ENCODE measurements around the gene STARD13. TPM values are rescaled to one million over a fixed set of nuclear protein-coding genes. Genes with fewer than 3 reads are reported as not detected.
A peak's percentile ranks its signal among the peaks of the same experiment; 100 is the strongest.

Gene STARD13
- total and polyA plus RNA-seq, 5 experiments from 2014 or later = not detected

DNA sequence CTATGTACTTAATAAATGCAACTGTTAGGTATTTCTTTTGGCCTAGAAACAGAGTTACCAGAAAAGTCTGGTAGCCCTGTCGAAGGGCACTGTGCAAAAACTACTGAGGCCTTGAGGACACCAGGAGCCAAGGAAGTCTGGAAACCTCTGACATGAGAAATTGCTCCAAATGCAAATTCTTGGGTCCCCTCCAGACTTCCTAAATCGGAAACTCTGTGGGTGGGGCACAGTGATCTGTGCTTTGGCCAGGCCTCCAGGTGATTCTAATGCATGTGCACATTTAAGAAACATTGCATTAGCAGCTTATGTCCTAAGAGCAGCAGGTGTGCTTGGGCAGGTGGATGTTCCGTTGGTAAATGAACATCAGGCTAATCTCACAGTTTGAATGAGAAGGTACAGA is 50.0 kb downstream of the STARD13 start:
- Mint-ChIP-seq H3K36me3 (peaks cover 0 to 2% (median 0%) of the 10 kb centered on the region in 3 donors), H3K27me3 (peaks cover 0 to 16% (median 9%) of the 10 kb centered on the region in 5 donors), H3K4me1 (no peaks in the 10 kb centered on the region), H3K9me3 (peaks cover 0 to 16% (median 4%) of the 10 kb centered on the region in 9 donors), H3K27ac (no peak overlapping the region), H3K4me3 (no peak overlapping the region)
- DNase-seq (no peak), ATAC-seq (no peak)
- POLR2A ChIA-PET = no interaction called here

DNA sequence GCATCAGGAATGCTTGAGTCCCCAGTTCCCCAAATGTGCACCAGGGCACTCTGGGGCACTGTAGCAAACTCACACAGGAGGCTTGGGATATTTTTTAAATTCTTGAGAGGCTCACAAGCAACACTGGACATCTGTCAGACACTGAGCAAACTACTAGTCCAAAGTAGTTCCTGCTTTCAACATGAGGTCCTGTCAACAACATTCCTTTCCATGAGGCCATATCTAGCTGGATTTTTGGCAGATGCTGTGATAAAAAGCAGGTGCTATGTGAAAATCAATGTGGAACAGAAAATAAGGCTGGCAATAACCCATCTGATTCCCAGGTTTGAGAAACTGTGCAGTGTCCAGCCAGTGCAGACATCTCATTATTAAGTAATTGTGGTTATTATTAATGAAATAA is 50.5 kb downstream of the STARD13 start:
- peaks cover 0 to 14% (median 4%) of the 10 kb centered on the region in 9 donors for H3K9me3 Mint-ChIP-seq
- H3K4me3 Mint-ChIP-seq = no peak overlapping the region
- H3K27ac Mint-ChIP-seq = no peak overlapping the region
- DNase-seq = no peak
- peaks cover 0 to 16% (median 9%) of the 10 kb centered on the region in 5 donors for H3K27me3 Mint-ChIP-seq
- POLR2A ChIA-PET = no interaction called here
- ATAC-seq = no peak
- H3K36me3 Mint-ChIP-seq = peaks cover 0 to 2% (median 0%) of the 10 kb centered on the region in 3 donors
- no peaks in the 10 kb centered on the region for H3K4me1 Mint-ChIP-seq

DNA sequence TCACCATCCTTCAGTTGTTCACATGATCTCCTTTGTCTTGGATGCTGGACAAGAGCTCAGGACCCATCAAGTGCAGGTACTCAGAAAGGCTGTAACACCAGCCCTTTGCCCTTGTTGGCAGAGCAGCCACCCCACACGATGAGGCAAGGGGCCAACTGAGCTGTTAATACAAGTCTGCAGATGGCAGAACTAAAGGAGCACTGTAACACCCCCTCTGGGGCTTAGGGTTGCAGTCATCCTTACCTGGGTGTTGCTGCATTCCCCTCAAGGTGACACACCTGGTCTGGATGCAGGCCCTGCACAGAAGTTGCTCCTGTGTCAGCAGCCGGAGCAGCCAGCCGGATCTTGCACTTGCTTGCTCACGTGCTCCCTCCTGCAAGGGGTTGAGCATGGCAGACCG is 52.0 kb downstream of the STARD13 start:
- H3K9me3 Mint-ChIP-seq = peaks cover 0 to 13% (median 4%) of the 10 kb centered on the region in 9 donors
- no peak for ATAC-seq
- peaks cover 0 to 5% (median 2%) of the 10 kb centered on the region in 4 donors for H3K4me1 Mint-ChIP-seq
- H3K27ac Mint-ChIP-seq = no peak overlapping the region
- H3K4me3 Mint-ChIP-seq = no peak overlapping the region
- no peak for DNase-seq
- H3K27me3 Mint-ChIP-seq = peaks cover 0 to 16% (median 0%) of the 10 kb centered on the region in 5 donors
- POLR2A ChIA-PET = no interaction called here
- H3K36me3 Mint-ChIP-seq = peaks cover 0 to 2% (median 0%) of the 10 kb centered on the region in 3 donors

DNA sequence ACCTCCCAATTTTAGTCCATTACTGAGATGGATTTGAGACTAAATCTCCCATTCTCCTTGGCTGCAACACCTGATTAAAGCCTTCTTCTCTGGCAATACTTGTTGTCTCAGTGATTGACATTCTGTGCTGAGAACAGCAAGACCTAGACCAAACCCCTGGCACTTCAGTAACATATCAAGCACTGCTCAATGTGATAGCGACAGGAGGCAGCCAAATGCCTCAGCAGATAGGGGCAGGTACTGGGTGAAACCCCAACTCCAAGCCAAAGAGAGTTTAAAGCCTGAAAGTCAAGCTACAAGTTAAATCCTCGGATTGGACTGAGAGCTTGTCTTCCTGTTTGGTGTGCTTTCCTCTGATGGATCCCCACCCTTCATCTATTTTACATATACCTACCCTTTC is 52.7 kb downstream of the STARD13 start:
- Mint-ChIP-seq H3K4me1 (peaks cover 0 to 6% (median 2%) of the 10 kb centered on the region in 4 donors), H3K27ac (no peak overlapping the region), H3K27me3 (peaks cover 0 to 17% (median 0%) of the 10 kb centered on the region in 5 donors), H3K9me3 (peaks cover 0 to 13% (median 4%) of the 10 kb centered on the region in 9 donors), H3K36me3 (peaks cover 0 to 2% (median 0%) of the 10 kb centered on the region in 3 donors), H3K4me3 (no peak overlapping the region)
- POLR2A ChIA-PET = no interaction called here
- ATAC-seq (no peak), DNase-seq (no peak)

DNA sequence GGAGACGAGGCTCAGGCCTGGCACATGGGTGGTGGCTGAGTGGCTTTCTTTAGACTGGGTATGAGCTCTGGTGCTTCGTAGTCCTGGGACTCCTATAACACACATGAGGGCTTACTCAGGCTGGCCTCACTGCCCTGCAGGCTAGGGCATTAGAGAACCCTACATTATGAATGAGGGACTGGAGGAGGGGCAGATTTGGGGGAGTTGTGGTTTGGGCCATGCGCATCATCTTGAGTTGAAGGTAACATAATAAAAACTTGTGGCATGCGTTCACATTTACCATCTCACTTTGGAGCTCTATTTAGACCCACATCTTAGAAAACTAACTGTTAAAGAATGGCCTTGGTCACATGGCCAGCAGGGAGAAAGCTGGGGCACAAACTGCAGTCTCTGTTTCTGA is 54.2 kb downstream of the STARD13 start:
- Mint-ChIP-seq H3K36me3 (peaks cover 0 to 2% (median 0%) of the 10 kb centered on the region in 3 donors), H3K27me3 (peaks cover 0 to 12% (median 0%) of the 10 kb centered on the region in 5 donors), H3K9me3 (peaks cover 0 to 13% (median 4%) of the 10 kb centered on the region in 9 donors), H3K27ac (no peak overlapping the region), H3K4me1 (peaks cover 0 to 6% (median 2%) of the 10 kb centered on the region in 4 donors), H3K4me3 (no peak overlapping the region)
- ATAC-seq (no peak), DNase-seq (no peak)
- POLR2A ChIA-PET = no interaction called here

DNA sequence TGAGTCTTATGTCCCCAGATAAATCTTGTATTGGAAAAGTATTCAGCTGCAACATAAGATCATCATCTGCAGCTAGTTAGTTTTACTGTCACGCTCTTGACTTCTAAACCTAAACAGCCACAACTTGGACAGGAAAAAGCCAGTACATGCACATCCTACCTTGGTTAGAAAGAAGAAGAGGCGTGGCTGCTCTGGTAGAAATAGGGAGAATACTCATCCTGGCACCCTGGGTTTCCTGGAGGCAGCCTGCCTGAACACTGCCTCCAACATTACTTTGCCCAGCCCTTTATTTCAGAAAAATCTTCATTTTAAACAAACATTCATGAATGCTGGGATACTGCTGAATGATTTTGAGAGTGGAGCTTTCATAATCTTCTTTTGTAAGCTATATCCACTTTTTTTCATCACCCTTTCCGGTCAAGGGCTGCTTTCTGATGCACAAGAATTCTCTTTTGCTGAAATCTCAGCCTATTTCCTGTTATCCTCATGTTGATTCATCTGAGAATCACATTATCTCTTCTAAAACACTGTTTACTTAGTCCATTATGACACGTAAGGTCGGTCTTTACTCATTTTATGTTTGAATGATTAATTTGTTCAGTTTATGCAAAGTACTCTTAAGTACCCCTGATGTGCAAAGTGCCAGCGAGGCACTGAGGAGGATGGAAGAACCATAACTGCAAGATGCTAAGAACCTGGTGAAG is 55.2 kb downstream of the STARD13 start:
- H3K9me3 Mint-ChIP-seq = peaks cover 0 to 13% (median 4%) of the 10 kb centered on the region in 9 donors
- H3K4me1 Mint-ChIP-seq = peaks cover 0 to 6% (median 2%) of the 10 kb centered on the region in 4 donors
- no peak overlapping the region for H3K4me3 Mint-ChIP-seq
- H3K27me3 Mint-ChIP-seq = peaks cover 0 to 12% (median 0%) of the 10 kb centered on the region in 5 donors
- POLR2A ChIA-PET = no interaction called here
- DNase-seq (no peak), ATAC-seq (no peak)
- H3K27ac Mint-ChIP-seq = peak overlapping the region in 1 of 10 donors; percentile 24
- peaks cover 0 to 2% (median 0%) of the 10 kb centered on the region in 3 donors for H3K36me3 Mint-ChIP-seq

DNA sequence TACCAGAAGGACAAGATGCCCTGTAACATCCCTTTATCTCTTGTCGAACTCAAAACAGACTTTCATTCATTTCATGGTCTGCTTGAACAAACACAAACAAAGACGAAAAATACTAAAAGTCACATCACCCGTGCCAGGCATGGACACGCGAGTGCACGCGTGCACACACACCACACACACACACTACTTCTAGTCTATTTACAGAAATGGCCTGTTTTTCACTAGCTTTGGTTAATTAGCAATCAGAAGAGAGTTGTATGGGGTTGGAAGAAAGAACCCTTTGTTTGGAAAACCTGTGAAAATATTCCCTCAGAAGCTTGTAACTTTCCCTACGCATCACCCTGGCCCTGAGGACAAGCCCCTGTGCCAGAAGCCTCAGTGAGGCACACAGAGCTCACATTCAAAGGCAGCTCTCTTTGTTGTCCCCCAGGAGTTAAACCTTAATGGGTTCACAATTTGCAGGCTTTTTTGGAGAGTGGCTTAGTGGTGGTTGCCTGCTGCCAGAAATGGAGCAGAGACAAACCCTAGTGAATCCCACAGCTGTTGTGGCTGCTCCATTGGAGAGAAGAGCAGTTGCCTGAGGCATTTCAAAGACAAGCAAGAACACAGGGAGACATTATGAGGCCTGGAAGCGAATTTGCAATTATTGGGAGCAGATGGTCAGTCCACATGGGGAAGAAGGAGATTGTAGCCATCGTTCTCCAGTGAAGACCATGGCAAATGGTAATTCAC is 55.9 kb downstream of the STARD13 start:
- Mint-ChIP-seq H3K27ac (peak overlapping the region in 1 of 10 donors; percentile 24), H3K9me3 (peaks cover 0 to 13% (median 4%) of the 10 kb centered on the region in 9 donors), H3K4me3 (no peak overlapping the region), H3K27me3 (peaks cover 0 to 14% (median 0%) of the 10 kb centered on the region in 5 donors), H3K4me1 (peaks cover 0 to 6% (median 2%) of the 10 kb centered on the region in 4 donors), H3K36me3 (peaks cover 0 to 2% (median 0%) of the 10 kb centered on the region in 3 donors)
- POLR2A ChIA-PET = no interaction called here
- ATAC-seq (no peak), DNase-seq (no peak)

DNA sequence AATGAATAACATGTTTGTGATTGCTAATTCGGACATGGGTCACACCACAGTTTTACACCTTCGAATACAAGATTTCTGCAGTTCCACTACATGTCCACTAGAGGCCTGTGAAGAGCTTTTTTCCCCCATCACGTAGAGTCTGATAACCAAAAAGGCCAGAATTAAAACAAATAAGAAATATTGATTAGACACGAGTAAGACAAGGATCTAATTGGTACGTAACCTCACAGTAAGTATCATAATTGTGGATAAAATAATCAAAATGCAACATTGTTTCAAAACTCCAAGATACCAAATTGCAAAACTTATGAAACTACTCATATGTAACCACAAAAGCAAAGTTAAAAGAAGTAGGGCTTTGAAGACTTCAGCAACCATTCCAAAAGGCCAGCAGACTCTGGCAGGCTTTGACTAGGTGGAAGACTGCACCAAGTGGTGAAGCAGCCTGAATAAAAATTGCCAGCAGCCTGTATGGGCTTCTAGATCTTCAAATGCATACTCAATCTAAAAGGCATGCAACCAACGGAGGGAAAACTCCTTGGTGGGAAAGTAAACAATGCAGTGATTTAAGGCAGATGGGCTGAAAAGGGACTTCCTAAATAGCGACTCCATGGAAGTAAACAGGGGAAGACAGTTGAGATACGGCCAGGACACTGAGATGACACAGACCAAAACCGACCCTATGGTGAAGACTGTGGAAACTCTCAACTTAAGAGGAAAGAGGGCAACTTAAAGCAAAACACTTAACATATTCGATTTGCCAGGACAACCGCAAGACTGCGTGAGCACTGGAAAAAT is 56.7 kb downstream of the STARD13 start:
- H3K36me3 Mint-ChIP-seq = peaks cover 0 to 2% (median 0%) of the 10 kb centered on the region in 3 donors
- peaks cover 0 to 16% (median 4%) of the 10 kb centered on the region in 9 donors for H3K9me3 Mint-ChIP-seq
- peaks cover 0 to 14% (median 0%) of the 10 kb centered on the region in 5 donors for H3K27me3 Mint-ChIP-seq
- peak overlapping the region in 1 of 10 donors; percentile 12 for H3K27ac Mint-ChIP-seq
- POLR2A ChIA-PET = interaction anchor here (0.5 to 1.0 kb wide), 2 partner anchors 314 to 316 kb away, joined by 3 to 5 read pairs; no protein-coding TSS in a partner anchor
- peak; percentile 39 to 61 for ATAC-seq
- peak in 4 of 10 donors; percentile 6 to 53 (median 46) for DNase-seq
- peaks cover 0 to 6% (median 2%) of the 10 kb centered on the region in 4 donors for H3K4me1 Mint-ChIP-seq
- no peak overlapping the region for H3K4me3 Mint-ChIP-seq

DNA sequence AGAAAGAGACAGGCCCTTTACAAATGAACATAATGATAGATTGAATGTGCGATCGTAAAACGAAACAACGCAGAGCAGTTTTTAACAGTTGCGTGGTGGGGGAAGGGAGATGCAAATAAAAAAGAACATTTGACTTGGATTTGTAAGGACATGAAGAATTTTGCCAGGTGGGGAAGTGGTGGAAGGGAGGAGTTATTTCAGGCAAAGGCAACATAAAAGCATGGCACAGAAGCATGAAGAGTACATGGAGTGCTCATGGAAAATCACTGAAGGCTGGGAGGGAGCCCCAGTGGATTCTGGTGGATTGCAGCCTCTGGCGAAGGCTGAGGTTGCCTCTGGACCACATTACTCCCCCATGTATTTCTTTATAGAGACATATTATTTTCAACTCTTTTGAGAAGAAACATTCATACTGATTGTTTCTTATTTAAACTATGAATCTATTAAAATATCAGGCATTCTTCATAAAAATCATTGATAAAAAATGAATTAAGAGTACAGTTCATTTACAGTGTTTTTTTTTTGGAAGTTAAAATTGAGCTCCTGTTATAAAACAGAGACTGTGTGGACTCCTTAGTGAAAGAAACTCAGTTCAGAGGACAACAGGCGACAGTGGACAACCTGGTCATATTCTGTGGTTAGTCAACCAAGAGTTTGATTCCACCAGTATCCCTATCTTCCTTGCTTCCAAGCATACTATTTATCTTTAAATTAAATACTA is 57.5 kb downstream of the STARD13 start:
- Mint-ChIP-seq H3K9me3 (peaks cover 0 to 11% (median 2%) of the 10 kb centered on the region in 9 donors), H3K4me1 (peaks cover 0 to 6% (median 2%) of the 10 kb centered on the region in 4 donors), H3K4me3 (no peak overlapping the region), H3K36me3 (peaks cover 0 to 2% (median 0%) of the 10 kb centered on the region in 3 donors), H3K27ac (no peak overlapping the region), H3K27me3 (peaks cover 0 to 10% (median 0%) of the 10 kb centered on the region in 5 donors)
- ATAC-seq = no peak
- no peak for DNase-seq
- POLR2A ChIA-PET = interaction anchor here (1.0 kb wide), 1 partner anchor 315 kb away, joined by 5 read pairs; no protein-coding TSS in a partner anchor

DNA sequence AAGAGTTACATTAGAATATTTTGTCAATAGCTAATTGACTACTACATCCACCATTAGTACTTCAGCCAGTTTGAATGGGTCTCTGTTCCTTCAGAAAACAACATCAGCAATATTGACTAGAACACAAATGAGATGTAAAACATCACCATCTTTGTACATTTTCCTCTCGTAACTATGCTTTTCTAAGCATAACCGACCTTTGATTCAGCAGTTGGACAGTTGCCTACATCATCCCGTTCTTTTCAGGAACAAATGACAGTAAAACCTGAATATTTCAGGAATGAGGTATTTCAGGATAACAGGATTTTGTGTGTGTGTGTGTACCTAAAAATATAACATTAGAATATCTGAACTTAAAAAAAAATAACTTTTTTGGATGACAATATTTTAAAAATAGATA is 60.9 kb downstream of the STARD13 start:
- H3K9me3 Mint-ChIP-seq = peaks cover 0 to 4% (median 0%) of the 10 kb centered on the region in 9 donors
- H3K4me3 Mint-ChIP-seq = no peak overlapping the region
- H3K4me1 Mint-ChIP-seq = peaks cover 0 to 6% (median 2%) of the 10 kb centered on the region in 4 donors
- peaks cover 0 to 12% (median 0%) of the 10 kb centered on the region in 5 donors for H3K27me3 Mint-ChIP-seq
- POLR2A ChIA-PET = no interaction called here
- DNase-seq (no peak), ATAC-seq (no peak)
- no peaks in the 10 kb centered on the region for H3K36me3 Mint-ChIP-seq
- no peak overlapping the region for H3K27ac Mint-ChIP-seq

DNA sequence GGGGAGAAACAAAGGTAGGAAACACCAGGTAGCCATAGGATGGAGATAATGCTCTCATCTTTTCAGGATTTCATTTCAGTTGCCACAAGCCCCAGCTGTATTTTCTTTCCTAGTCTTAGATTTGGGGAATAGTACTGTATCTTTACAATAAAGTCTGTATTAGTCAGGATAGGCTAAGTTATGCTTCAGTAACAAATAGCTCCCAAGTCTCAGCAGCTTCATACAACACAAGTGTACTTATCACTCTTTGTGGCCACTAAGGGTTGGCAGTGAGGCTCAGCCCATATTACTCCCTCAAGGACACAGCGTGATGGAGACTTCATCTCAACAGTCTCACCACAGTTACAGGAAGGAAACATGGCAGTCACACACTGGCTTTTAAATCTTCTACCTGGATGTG is 61.4 kb downstream of the STARD13 start:
- POLR2A ChIA-PET = no interaction called here
- Mint-ChIP-seq H3K27ac (no peak overlapping the region), H3K9me3 (peaks cover 0 to 4% (median 0%) of the 10 kb centered on the region in 9 donors), H3K27me3 (peaks cover 0 to 12% (median 0%) of the 10 kb centered on the region in 5 donors), H3K36me3 (no peaks in the 10 kb centered on the region), H3K4me3 (no peak overlapping the region), H3K4me1 (peaks cover 0 to 6% (median 2%) of the 10 kb centered on the region in 4 donors)
- DNase-seq (no peak), ATAC-seq (no peak)

DNA sequence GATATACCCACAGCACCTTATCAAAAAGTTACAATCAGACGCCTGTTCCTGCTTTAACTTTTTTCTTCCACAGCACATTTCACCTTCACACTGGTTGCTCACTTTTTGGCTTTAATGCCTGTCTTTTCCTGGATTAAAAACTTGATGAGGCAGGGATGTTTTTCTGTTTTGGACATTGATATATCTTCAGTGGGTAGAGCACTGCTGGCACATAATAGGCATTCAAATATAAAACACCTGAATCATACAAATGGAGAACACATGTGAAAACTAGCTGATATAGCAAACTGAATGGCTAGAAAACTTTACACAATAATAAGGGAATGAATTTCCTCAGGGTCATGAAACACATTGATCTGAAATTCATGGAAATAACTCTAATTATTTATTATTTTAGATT is 65.6 kb downstream of the STARD13 start:
- Mint-ChIP-seq H3K27me3 (peaks cover 0 to 5% (median 0%) of the 10 kb centered on the region in 5 donors), H3K4me1 (no peaks in the 10 kb centered on the region), H3K36me3 (no peaks in the 10 kb centered on the region), H3K4me3 (no peak overlapping the region), H3K27ac (no peak overlapping the region), H3K9me3 (peaks cover 0 to 4% (median 0%) of the 10 kb centered on the region in 9 donors)
- no peak for ATAC-seq
- no peak for DNase-seq
- POLR2A ChIA-PET = no interaction called here

Measured in naive thymus-derived CD8-positive, alpha-beta T cell (primary cell).